Right ventricle myocardium superior (tissue), 1 donor: ENCODE measurements around the gene PROB1. TPM values are rescaled to one million over a fixed set of nuclear protein-coding genes. Genes with fewer than 3 reads are reported as not detected.

Experiments
- ATAC-seq: fragments of 200-7000 bp; cut with Tn5 transposase; one replicate; pipeline ENCODE4 v1.9.1; 2020; ENCODE audit warnings: mild to moderate bottlenecking; ENCODE audit not compliant: poor library complexity
- DNase-seq: peaks from one replicate; pipeline ENCODE4 v3.0.0-alpha.2; 2020
- intact Hi-C: fragments of 100-400 bp; cut with DNase I; formaldehyde crosslinking; loops from one replicate; pipeline ENCODE4 v1.11.2; 2022
- total RNA-seq: library from RNA; stranded (reverse); fragmentation: NEBNext Ultra II Directional; extraction: Animal tissue kit (Norgen Biotek cat#: 25700); gene quantifications from one replicate; pipeline ENCODE4 v1.2.1, GENCODE V29; 2021
- donor health status: DM: no; HTN: yes; CAD: no; lungs with severe emphysema.

PROB1 gene
- total RNA-seq, 1 donor from 2014 or later, result 50.3 TPM

- peak; percentile 45 for ATAC-seq
- intact Hi-C loops, result no loop called here
- DNase-seq, result no peak
Measured at GRCh38 chr5:139385061-139386049, 9.5 kb downstream of the PROB1 start.

- intact Hi-C loops, result no loop called here
- DNase-seq (no peak), ATAC-seq (no peak)
Measured at GRCh38 chr5:139384591-139385051, 10.3 kb downstream of the PROB1 start.

- ATAC-seq (no peak), DNase-seq (no peak)
- intact Hi-C loops, result no loop called here
Measured at GRCh38 chr5:139383993-139384590, 10.8 kb downstream of the PROB1 start.

- intact Hi-C loops, result no loop called here
- ATAC-seq (no peak), DNase-seq (no peak)
Measured at GRCh38 chr5:139383275-139383992, 11.5 kb downstream of the PROB1 start, which contains the start of gene SLC23A1. Gene SLC23A1 (minus strand): TSS chr5:139383297. CDS start chr5:139383253, 44 bp downstream.

- DNase-seq, result no peak
- intact Hi-C loops, result no loop called here
Measured at GRCh38 chr5:139382807-139383206, 12.1 kb downstream of the PROB1 start.

GRCh38 chr5:139381837-139382761, 12.8 kb downstream of the PROB1 start:
- DNase-seq (no peak), ATAC-seq (no peak)
- intact Hi-C loops, result no loop called here

More at GRCh38 chr5:139382807-139383206, 12.1 kb downstream of the PROB1 start:
- no peak for ATAC-seq

GRCh38 chr5:139379626-139380449, 15.1 kb downstream of the PROB1 start:
- ATAC-seq, result no peak
- intact Hi-C loops, result no loop called here
- no peak for DNase-seq

GRCh38 chr5:139378941-139379361, 16.0 kb downstream of the PROB1 start:
- intact Hi-C loops, result no loop called here
- no peak for DNase-seq
- ATAC-seq, result no peak

GRCh38 chr5:139378101-139378825, 16.6 kb downstream of the PROB1 start:
- DNase-seq (no peak), ATAC-seq (no peak)
- intact Hi-C loops, result no loop called here

GRCh38 chr5:139377226-139377625, 17.7 kb downstream of the PROB1 start:
- DNase-seq, result no peak
- intact Hi-C loops, result no loop called here

GRCh38 chr5:139376364-139376763, 18.5 kb downstream of the PROB1 start:
- intact Hi-C loops, result no loop called here
- ATAC-seq, result no peak
- no peak for DNase-seq

More at GRCh38 chr5:139377226-139377625, 17.7 kb downstream of the PROB1 start:
- no peak for ATAC-seq

GRCh38 chr5:139374909-139375308, 20.0 kb downstream of the PROB1 start:
- intact Hi-C loops, result no loop called here
- DNase-seq, result no peak
- ATAC-seq, result no peak

- DNase-seq (no peak), ATAC-seq (peak; percentile 46)
- intact Hi-C loops, result no loop called here
Measured at GRCh38 chr5:139371482-139372435, 23.1 kb downstream of the PROB1 start.

GRCh38 chr5:139369181-139369580, 25.7 kb downstream of the PROB1 start:
- DNase-seq (no peak), ATAC-seq (no peak)
- intact Hi-C loops, result no loop called here

- DNase-seq (no peak), ATAC-seq (peak; percentile 32)
- intact Hi-C loops, result no loop called here
Measured at GRCh38 chr5:139368613-139369012, 26.3 kb downstream of the PROB1 start.

GRCh38 chr5:139364466-139364865, 30.4 kb downstream of the PROB1 start:
- DNase-seq, result no peak
- no peak for ATAC-seq
- intact Hi-C loops, result no loop called here
